ENCODE data around the gene HEXIM2. TPM values are rescaled to one million over a fixed set of nuclear protein-coding genes. Genes with fewer than 3 reads are reported as not detected.
"Not testable (repeated sequence)": the region's sequence is repeated elsewhere in the genome, so short reads cannot be mapped to it uniquely, and the experiment has no call there.

HEXIM2 gene
- total RNA-seq, 2 donors from 2014 or later: 4.7 to 5.2 TPM

- ATAC-seq (peak; percentile 45), DNase-seq (no peak)
Measured at GRCh38 chr17:45190503-45191255, 29.0 kb downstream of the HEXIM2 start.

GRCh38 chr17:45195424-45195823, 33.7 kb downstream of the HEXIM2 start:
- no peak for ATAC-seq

More at GRCh38 chr17:45190503-45191255, 29.0 kb downstream of the HEXIM2 start:
- intact Hi-C loops (cut with DNase I, micrococcal nuclease): loop anchor here in 1 of 2 donors (10.0 kb wide), 1 partner anchor 56 kb away; the partner anchor contains the start of genes ACBD4 and PLCD3

GRCh38 chr17:45197108-45197507, 35.4 kb downstream of the HEXIM2 start:
- ATAC-seq (no peak), DNase-seq (no peak)
- intact Hi-C loops (cut with DNase I, micrococcal nuclease): loop anchor here (5.0 to 10.0 kb wide), 2 partner anchors 60 to 62 kb away; partner anchors contain the start of genes ACBD4 (in 2 of the 2) and PLCD3 (in 1 of the 2)

More at GRCh38 chr17:45195424-45195823, 33.7 kb downstream of the HEXIM2 start:
- intact Hi-C loops (cut with DNase I, micrococcal nuclease): loop anchor here (5.0 to 10.0 kb wide), 2 partner anchors 58 to 61 kb away; partner anchors contain the start of genes ACBD4 (in 2 of the 2) and PLCD3 (in 1 of the 2)
- DNase-seq: no peak

- DNase-seq (peak; percentile 86 to 93), ATAC-seq (peak; percentile 99)
- intact Hi-C loops (cut with DNase I, micrococcal nuclease): loop anchor here (5.0 to 10.0 kb wide), 2 partner anchors 60 to 63 kb away; partner anchors contain the start of genes ACBD4 (in 2 of the 2) and PLCD3 (in 1 of the 2)
Measured at GRCh38 chr17:45197555-45198334, 36.1 kb downstream of the HEXIM2 start.

GRCh38 chr17:45200701-45201100, 39.0 kb downstream of the HEXIM2 start:
- ATAC-seq (no peak), DNase-seq (no peak)

GRCh38 chr17:45201457-45201856, 39.8 kb downstream of the HEXIM2 start:
- no peak for ATAC-seq
- DNase-seq: no peak
- intact Hi-C loops (cut with DNase I, micrococcal nuclease): no loop called here

More at GRCh38 chr17:45200701-45201100, 39.0 kb downstream of the HEXIM2 start:
- intact Hi-C loops (cut with DNase I, micrococcal nuclease): no loop called here

- intact Hi-C loops (cut with DNase I, micrococcal nuclease); ATAC-seq; DNase-seq: not testable (repeated sequence)
Measured at GRCh38 chr17:45201880-45202279, 40.2 kb downstream of the HEXIM2 start.

GRCh38 chr17:45218895-45219661, 57.4 kb downstream of the HEXIM2 start:
- intact Hi-C loops (cut with DNase I, micrococcal nuclease): loop anchor here (5.0 to 10.0 kb wide), 2 partner anchors 166 to 168 kb away; no protein-coding TSS in a partner anchor
- peak; percentile 64 to 93 for DNase-seq
- ATAC-seq: peak; percentile 84

Small RNAs within 50 kb of the gene (microRNA-seq; reads per million reads assigned to microRNA genes)
- 0 reads per million in 2 donors for gene MIR6784

Other genes with a start within 250 kb of the HEXIM2 start
- under 1 TPM; 0.11 to 0.37 TPM for gene GFAP, start 246.4 kb upstream of the HEXIM2 start, total RNA-seq
- gene KIF18B, start 214.1 kb upstream of the HEXIM2 start, total RNA-seq: 1 to 10 TPM; 3.0 to 8.8 TPM
- gene C1QL1, start 193.6 kb upstream of the HEXIM2 start, total RNA-seq: 1 to 10 TPM in 1 of 2 donors, under 1 TPM in 1; 0.58 to 3.1 TPM
- 10 to 100 TPM; 25.7 to 28.1 TPM for gene DCAKD, start 110.2 kb upstream of the HEXIM2 start, total RNA-seq
- 10 to 100 TPM; 48.2 to 69.5 TPM for gene NMT1, start 100.6 kb upstream of the HEXIM2 start, total RNA-seq
- gene PLCD3, start 29.4 kb upstream of the HEXIM2 start, total RNA-seq: 100 to 1,000 TPM; 335 to 566 TPM
- 10 to 100 TPM; 22.3 to 22.6 TPM for gene ACBD4, start 26.2 kb upstream of the HEXIM2 start, total RNA-seq
- gene HEXIM1, start 13.4 kb upstream of the HEXIM2 start, total RNA-seq: 10 to 100 TPM; 36.1 to 46.7 TPM
- gene FMNL1, start 60.0 kb downstream of the HEXIM2 start, total RNA-seq: 10 to 100 TPM in 1 of 2 donors, 1 to 10 TPM in 1; 5.4 to 12.2 TPM
- gene SPATA32, start 100.2 kb downstream of the HEXIM2 start, total RNA-seq: not detected
- gene MAP3K14, start 155.1 kb downstream of the HEXIM2 start, total RNA-seq: 10 to 100 TPM; 13.0 to 13.3 TPM

All from left colon (tissue), 2 donors.